Bone marrow (tissue), 2 donors: Measurements from ENCODE around the gene PRPH2.
"Not testable (repeated sequence)": the region's sequence is repeated elsewhere in the genome, so short reads cannot be mapped to it uniquely, and the experiment has no call there.

Source experiments
- DNase-seq, 2 donors: peaks; one replicate each; lab custom pipeline; 2025; lab: John Stamatoyannopoulos, UW

The PRPH2 gene

DNA sequence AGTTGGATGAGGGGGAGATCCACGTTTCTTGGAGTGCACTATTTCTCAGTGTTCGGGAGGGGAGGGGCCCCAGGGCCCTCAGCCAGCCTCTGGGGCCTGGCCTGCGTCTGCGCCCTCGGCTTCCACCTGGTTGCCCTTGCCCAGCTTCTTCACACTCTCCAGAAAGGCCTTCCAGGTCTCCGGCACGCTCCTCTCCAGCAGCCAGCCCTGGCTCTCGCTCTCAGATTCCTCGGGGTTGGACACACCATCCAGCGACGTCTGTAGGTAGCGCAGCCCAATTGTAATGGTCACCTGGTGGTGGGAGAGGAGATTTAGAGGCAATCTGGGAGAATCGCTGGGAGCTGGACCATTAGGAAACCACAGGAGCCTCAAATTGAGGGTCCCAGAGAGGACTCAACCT, 24.2 kb downstream of the PRPH2 start:
- DNase-seq, result no peak

DNA sequence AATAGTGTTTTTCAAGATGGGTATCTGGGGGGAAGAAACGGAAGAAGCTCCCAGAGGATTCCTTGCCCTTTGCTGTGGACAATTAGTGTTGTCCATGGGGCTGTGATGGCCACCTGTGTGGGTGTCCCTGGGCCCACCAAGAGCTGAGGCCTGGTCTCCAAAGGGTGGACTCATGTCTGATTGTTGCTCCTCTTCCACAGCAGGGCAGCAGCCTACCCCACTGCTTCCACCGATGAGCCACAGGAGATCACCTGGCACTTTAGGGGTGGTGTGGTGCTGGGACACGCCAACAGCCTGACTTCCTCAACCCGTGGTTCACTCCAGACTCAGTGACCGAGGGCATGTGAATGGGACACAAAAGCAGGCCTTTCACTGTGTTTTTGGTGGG, 25.1 kb downstream of the PRPH2 start:
- no peak for DNase-seq

DNA sequence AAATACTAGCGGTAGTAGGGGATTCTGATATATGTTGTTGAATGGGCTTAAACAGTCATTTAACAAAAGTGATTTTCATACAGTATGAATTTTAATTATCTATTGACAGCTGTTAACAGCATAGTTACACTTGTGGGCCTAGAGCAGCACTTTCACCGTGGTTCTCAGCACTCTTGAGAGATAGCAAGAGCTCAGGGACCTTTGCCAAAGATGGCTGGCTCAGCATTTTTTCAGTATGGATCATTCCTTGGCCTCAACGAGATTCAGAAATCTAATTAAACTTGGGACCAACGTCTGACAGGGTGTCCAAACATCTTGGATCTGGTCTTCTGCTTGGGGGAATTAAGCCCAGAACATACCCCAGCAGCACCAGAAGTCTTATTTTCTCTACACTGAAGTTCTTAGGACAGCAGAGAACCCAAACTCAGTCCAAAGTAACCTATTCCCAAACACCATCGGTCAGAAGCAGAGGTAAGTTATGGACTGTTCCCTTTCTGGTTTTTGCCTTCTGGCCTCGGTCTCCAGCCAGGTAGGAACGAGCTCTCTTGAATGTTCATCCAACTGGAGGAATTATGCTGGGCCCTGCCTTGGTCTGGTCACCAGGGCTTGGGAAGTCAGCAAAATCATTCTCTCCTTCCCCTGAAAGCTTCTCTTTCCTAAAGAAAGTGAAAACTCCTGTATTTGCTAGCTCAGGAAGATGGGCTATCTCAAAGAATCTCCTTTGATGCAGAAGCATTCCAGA, 25.7 kb downstream of the PRPH2 start:
- DNase-seq, result no peak

DNA sequence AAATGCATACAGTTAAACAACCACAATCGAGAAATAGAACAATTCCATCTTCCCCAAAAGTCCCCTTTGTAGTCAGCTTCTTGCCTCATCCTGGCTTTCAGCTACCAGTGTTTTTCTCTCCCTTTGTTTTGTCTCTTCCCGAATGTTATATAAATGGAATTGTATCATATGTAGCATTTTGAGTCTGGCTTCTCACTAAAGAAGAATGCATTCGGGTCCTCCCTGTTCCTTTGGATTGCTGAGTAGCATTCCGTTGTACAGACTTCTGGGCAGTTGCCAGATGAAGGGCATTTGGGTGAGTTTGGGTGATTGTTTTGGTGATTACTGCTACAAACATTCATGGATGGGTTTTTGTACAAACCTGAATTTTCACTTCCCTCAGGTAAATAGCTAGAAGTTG, 27.8 kb downstream of the PRPH2 start:
- no peak for DNase-seq

DNA sequence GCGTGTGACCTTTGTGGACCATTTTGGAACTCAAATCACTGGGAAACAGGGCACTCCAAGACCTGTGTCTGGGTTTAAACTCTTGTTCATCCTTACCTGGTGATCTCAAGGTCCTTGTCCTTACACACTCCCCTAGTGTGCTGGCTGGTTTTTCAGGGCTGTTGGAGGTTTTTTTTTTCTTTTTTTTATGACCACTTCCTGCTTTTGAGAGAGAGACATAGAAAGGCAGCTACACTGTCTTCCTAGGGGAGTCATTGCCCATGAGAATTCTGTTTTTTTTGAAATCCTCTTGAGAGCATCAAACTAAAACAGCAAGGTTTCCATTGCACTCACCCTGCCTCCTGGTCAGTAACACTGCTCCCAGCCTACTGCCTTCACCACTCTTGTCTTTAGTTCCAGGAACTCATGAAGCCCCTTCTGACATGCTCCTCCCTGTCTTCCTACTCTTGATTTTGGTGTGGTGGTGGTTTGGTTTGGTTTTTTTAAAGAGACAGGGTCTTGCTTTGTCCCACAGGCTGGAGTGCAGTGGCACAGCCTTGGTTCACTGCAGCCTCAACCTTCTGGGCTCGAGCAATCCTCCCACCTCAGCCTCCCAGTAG, 28.6 kb downstream of the PRPH2 start:
- no peak for DNase-seq

DNA sequence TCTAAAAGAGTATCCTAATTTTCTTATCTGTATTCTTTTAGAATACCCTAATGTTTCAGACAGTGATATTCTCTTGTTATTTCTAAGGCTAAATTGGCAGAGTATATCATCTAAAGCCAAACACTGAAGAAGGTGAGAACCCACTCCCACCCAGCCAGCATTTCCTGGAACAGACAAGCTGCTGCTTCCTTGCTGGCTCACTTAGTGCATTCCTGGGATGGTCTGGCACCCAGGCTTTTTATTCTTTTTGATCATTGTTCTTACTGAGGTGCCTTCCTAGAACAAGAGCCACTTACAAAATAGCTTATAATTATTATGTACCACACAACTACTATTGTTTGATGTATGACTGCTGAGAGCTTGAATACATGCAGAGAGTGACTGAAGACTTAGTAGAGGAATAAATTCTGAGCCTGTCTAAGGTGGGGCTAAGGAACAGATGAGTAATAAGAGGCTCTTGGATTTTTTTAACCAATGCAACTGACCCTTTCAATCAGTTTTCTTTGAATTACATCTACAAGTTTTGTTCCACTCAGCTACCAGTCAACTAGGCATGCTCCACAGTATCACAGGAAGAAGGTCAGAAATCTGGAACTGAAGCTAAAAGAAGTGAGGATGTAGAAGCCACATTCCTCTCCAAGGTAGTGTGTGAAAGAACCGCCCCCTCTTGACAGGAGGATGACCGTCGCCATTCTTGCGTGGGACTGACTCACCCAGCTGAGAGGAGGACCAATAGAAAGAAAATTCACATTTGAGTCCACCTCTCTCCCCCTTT, 30.1 kb downstream of the PRPH2 start:
- no peak for DNase-seq

DNA sequence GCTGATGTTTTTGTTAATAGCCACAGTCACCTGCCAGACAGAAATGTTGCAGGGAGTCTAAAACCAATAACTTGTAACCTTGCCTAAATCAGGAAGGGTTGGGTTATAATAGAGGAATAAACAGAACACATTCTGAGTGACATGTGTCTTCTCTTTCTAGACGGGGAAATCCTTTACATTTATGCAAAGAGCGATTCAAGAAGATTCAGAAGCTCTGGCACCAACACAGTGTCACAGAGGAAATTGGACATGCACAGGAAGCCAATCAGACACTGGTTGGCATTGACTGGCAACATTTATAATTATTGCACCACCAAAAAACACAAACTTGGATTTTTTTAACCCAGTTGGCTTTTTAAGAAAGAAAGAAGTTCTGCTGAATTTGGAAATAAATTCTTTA, 31.5 kb downstream of the PRPH2 start:
- no peak for DNase-seq

DNA sequence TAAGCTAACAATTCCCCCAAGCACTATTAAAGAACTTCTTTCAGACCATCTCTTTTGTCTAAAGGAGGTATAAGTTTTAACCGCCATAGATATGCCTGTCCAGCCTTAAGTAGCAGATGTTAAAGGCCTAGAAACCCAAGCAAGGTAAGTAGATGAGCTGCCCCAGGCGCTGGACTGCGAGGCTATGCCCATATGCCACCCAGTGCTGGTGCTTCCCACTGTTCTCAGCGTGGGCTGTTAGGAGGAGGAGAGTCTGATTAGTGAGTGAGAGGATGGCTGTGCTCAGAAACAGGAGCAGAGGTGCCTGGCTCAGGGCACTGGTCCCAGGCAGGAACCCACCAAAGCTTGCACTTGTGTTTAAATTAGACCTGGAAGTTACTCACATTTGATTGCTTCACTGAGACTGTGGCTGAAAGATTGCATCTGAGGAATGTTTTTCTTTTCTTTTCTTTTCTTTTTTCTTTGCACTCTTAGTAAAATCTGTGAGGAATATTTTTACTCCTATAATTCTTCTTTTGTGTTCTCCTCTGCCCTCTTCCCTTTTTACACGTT, 32.2 kb downstream of the PRPH2 start:
- DNase-seq, result no peak

DNA sequence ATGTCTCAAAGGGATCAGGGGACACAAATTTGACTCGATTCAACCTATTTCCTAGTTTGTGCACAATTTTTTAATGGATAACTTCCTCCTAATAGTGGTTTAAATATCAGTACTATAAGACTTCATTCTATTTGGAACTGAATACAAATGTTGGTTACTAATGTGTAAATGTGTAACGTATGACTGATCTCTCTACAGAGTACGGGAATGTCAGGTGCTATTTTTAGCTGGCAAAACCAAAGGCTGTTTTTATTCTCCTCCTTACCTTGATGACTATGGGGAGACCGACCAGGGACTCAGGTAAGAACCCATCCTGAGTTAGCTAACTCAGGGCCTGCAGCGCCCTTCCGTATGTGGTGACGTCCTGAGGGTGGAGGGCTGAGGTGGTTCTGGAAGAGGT, 33.0 kb downstream of the PRPH2 start:
- no peak for DNase-seq

DNA sequence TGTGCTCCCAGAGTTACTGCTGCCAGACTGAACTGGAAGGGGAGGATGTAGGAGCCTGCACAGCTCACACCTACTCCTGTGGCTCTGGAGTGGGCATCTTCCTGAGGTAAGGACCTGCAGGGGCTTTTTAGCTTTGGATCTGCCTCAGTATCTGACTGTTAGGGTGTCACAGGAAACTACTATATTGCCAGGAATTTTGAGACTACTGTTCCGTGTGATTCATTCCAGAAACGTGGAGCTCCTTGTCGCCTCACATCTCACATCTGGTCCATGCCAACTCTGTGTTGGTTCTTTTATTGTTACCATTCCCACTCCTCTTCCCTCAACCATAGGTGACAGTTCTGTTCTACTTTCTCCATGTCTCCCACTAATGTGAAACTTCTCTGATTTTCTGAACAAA, 34.1 kb downstream of the PRPH2 start:
- no peak for DNase-seq

DNA sequence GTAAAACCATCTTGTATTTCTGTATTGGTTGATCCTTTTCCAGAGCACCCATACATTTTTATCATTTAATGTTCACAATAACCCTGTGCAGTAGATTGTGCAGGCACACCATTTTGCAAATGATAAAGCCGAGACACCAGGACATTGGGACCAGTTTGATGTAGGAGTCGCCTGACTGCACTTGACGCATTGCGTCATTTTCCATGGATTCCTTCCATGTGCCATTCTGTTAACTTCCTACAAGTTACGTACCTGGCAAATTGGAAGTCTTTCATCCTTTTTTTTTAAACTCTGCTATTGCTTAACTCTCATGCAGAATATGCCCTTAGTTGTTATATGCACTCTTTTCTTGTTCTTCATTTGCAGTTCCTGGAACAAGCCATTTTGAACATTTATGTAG, 43.0 kb downstream of the PRPH2 start:
- DNase-seq, result no peak

DNA sequence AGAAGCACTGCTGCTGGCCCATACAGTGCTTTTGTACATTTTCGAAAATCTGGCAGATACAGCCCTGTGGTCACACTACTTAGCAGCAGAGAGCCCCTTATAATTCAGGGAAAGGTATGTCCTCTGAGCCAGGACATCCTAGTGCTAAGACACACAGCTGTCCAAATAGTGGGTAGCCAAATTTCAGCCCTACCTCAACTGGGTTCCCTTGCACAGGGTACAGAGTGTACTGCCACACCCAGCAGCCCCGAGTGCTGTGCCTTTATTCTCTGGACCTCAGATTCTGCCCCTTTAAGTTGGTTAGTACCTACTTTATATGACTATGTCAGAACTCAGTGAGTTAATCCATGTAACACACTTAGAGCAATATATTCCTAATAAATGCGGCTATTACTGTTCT, 47.6 kb downstream of the PRPH2 start:
- no peak for DNase-seq

DNA sequence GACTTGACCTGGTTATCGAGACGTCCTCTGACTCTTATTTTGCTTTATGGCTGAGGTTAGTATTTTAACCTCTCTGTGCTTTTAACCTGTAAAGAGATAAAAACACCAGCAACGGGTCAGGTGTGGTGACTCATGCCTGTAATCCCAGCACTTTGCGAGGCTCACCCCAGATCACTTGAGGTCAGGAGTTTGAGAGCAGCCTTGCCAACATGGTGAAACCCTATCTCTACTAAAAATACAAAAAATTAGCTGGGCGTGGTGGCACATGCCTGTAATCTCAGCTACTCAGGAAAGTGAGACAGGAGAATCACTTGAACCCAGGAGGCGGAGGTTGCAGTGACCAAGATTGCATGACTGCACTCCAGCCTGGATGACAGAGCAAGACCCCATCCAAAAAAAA, 48.0 kb downstream of the PRPH2 start:
- not testable (repeated sequence) for DNase-seq

DNA sequence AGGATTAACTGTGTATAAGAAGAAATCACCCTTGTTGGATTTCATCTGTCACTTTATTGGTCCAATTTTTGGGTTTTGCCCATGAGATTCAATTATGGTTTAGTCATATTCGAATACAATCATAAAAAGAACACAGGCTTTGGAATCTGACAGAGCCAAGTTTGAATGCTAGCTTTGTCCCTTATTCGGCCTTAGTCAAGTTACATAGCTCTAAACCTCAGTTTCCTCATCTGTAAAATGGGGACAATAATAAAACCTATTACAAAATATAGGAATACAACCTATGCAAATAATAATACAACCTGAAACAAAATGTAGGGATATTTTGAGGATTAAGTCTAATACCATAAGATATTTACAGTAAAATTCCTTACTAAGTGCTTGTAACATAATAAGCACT, 57.7 kb downstream of the PRPH2 start:
- no peak for DNase-seq

DNA sequence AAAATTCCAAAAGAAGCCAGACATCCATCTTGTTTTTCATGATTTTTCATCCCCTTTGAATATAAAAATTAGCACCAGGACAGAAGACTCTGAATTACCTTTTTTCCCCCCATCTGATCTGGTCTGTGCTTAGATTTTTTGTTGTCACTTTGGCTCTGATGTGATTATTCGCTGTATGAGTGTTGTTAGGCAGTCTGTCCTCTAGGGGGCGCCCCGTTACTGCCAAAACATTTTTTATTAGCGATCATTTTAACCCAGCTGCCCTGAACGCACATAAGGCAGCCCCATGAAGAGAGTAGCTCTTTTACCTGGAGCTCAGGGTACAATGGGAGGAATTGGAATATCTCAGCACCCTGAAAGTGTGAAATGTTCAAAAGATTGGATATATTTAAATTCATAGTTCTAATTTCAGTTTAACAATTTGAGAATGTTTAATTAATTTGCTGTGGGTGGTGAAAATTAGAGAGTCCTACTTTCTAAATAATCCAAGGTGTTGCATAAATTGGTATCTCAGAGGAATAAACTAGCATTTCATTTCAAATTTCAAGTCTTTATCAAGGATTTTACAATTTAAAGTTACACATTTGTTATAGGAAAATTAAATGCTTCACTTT, 60.8 kb downstream of the PRPH2 start:
- peak; percentile 42 to 58 for DNase-seq

DNA sequence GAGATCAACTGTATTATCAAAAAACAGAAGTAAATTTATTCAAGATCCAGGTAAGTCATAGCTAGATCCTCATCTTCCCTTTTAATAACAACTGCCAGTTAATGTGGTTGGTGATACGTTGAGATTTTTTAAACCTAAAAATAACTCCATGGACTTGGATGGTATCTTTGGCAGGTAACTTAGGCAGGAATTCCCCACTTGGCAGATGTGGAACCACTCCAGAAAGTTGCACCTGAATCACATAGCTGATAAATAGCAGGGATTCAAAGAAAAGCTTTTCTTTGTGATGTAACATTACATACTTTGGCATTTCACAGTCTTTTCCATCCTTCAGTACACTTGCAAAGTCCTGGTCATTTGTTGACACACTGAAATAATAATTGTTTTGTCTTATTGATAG, 62.6 kb downstream of the PRPH2 start:
- no peak for DNase-seq

DNA sequence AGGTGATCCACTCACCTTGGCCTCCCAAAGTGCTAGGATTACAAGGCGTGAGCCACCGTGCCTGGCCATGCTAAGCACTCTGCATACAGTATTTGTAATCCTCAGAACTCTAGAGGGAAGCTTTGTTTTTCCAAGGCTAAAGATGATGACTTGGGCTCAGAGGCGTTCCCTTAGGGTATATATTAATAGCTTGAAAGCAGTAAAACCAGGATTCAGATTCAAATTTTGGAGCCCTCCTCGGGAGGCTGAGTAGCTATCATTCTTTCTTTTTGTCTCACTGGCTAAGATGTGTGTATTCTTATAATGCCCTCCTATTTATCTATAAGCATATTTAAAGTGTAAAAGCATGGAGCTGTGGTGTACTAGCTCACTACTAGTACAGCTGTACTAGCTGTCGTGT, 68.5 kb downstream of the PRPH2 start:
- DNase-seq, result no peak

DNA sequence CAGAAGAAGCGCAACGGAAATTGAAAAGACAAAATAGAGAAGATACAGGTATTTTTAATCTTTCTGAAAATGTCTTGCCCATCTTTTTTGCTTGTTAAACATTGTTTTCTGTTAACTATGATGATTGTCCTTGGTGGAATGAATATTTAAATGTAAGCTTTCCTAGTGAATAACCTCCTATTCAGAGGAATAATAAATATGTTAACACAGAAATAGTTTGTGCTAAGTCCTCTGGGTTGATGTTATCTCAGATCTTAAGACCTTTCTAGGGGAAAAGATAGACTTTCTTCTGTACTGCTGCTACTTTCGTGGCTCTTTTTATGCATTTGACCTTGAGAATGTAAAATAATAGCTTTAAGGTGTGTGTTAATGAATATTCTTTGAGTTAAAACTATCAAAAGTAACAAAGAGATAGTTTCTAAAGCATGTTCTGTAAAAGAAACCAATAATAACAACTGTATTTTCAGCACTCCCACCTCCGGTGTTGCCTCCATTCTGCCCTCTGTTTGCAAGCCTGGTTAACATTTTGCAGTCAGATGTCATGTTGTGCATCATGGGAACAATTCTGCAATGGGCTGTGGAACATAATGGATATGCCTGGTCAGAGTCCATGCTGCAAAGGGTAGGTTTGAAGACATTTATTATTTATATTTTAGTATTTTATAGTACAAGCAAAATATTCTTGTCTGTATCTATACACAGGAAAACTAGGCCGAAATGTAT, 70.2 kb downstream of the PRPH2 start:
- DNase-seq, result no peak
